HepG2 (cell line): ENCODE results near the gene DOK4. TPM values are rescaled to one million over a fixed set of nuclear protein-coding genes. Genes with fewer than 3 reads are reported as not detected.

Experiments used
- ATAC-seq: fragments of 200-7000 bp; cut with Tn5 transposase; 3 replicates; pipeline ENCODE4 v1.9.1; 2020; ENCODE audit warnings: mild to moderate bottlenecking, moderate library complexity
- BruUV-seq: library from RNA; stranded (reverse); fragments of 400-500 nt; replicated peaks from 2 replicates; lab custom pipeline; 2021; lab: Mats Ljungman, UMichigan
- CTCF ChIA-PET: fragments of 300-600 bp; formaldehyde crosslinking; extraction: SDS; loops from one replicate; lab custom pipeline; 2021; ENCODE audit warnings: low total read pairs, inconsistent platforms, low intra/inter-chr PET ratio; lab: Yijun Ruan, JAX
- POLR2A ChIA-PET: fragments of 350-600 bp; sonication (Branson Sonifier 250); formaldehyde crosslinking; loops from one replicate; lab custom pipeline; 2020; ENCODE audit warnings: antibody characterized with exemption, inconsistent platforms; lab: Yijun Ruan, JAX
- DNase-seq: peaks from one replicate; pipeline ENCODE4 v3.0.0-alpha.2; 2015; ENCODE audit warnings: low spot score
- FAIRE-seq: peaks from 3 replicates; lab custom pipeline; 2011; peaks lifted over from hg19 to GRCh38; lab: Jason Lieb, UNC
- H2AFZ ChIP-seq: one replicate; pipeline ENCODE4 v1.6.1; 2011; ENCODE audit warnings: low read length, inconsistent platforms
- H3K27ac ChIP-seq: fragments of 300-600 bp; 3 replicates; pipeline ENCODE4 v1.8.0; 2011; ENCODE audit warnings: mixed run types, mild to moderate bottlenecking, mixed read lengths, low read length, inconsistent platforms; ENCODE audit not compliant: insufficient read depth; ENCODE audit errors: extremely low read length
- H3K27me3 ChIP-seq, 2 experiments: fragments of 200-600 bp in 1 of 2; 2 replicates in 1 of 2; 3 replicates in 1 of 2; pipeline versions ENCODE4 v1.6.0 to v1.8.0; 2011; ENCODE audit warnings: low read length in 2 of 2, mild to moderate bottlenecking in 2 of 2, moderate library complexity in 2 of 2, inconsistent platforms in 1 of 2; ENCODE audit not compliant: insufficient read depth in 2 of 2, control insufficient read depth in 1 of 2
- H3K36me3 ChIP-seq, 2 experiments: fragments of 200-600 bp in 1 of 2; replicated peaks in 1 of 2; 2 replicates in 1 of 2; 3 replicates in 1 of 2; pipeline versions ENCODE4 v1.5.1 to v1.8.0; 2011; ENCODE audit warnings: low read length in 2 of 2, inconsistent platforms in 1 of 2; ENCODE audit not compliant: insufficient read depth in 2 of 2, control insufficient read depth in 1 of 2
- H3K4me1 ChIP-seq: 2 replicates; pipeline ENCODE4 v1.5.1; 2012; ENCODE audit warnings: low read length, inconsistent platforms; ENCODE audit not compliant: insufficient read depth
- H3K4me2 ChIP-seq: 2 replicates; pipeline ENCODE4 v1.6.0; 2011; ENCODE audit warnings: low read depth, low read length, inconsistent platforms
- H3K4me3 ChIP-seq, 3 experiments: fragments of 200-600 bp in 1 of 3; sonication (generic), shearing (Covaris generic) in 1 of 3; replicated peaks in 1 of 3; 2 replicates each; pipeline ENCODE4 v1.5.1; 2011 to 2016; ENCODE audit warnings: low read length in 3 of 3, inconsistent platforms in 2 of 3, low read depth in 2 of 3, mild to moderate bottlenecking in 2 of 3, control low read depth in 1 of 3, mixed read lengths in 1 of 3; ENCODE audit not compliant: insufficient read depth in 1 of 3
- H3K79me2 ChIP-seq: one replicate; pipeline ENCODE4 v1.6.1; 2011; ENCODE audit warnings: low read length, inconsistent platforms; ENCODE audit not compliant: insufficient read depth
- H3K9ac ChIP-seq: 2 replicates; pipeline ENCODE4 v1.6.0; 2011; ENCODE audit warnings: mild to moderate bottlenecking, low read depth, low read length, inconsistent platforms; ENCODE audit not compliant: insufficient read depth
- H3K9me3 ChIP-seq: 2 replicates; pipeline ENCODE4 v1.5.1; 2012; ENCODE audit warnings: mild to moderate bottlenecking, low read length
- H4K20me1 ChIP-seq: 2 replicates; pipeline ENCODE4 v1.6.0; 2011; ENCODE audit warnings: inconsistent platforms, mild to moderate bottlenecking, low read length, moderate library complexity; ENCODE audit not compliant: insufficient read depth
- ASH2L ChIP-seq: fragments of 300-600, 200-600 bp; sonication (generic); IDR thresholded peaks from 2 replicates; pipeline ENCODE4 v1.7.0; 2017; ENCODE audit warnings: low read depth, mild to moderate bottlenecking, moderate library complexity, mixed read lengths, low read length; ENCODE audit not compliant: insufficient read length
- CCDC6 ChIP-seq: sonication (generic); formaldehyde crosslinking; IDR thresholded peaks from 2 replicates; pipeline ENCODE4 v1.8.1; 2022; ENCODE audit warnings: mild to moderate bottlenecking, missing genetic modification reagents, moderate library complexity
- HDAC1 ChIP-seq: sonication (generic); formaldehyde crosslinking; IDR thresholded peaks from 2 replicates; pipeline ENCODE4 v1.5.1; 2020; ENCODE audit warnings: mild to moderate bottlenecking, missing genetic modification reagents
- HIVEP1 ChIP-seq: sonication (generic); formaldehyde crosslinking; IDR thresholded peaks from 2 replicates; pipeline ENCODE4 v1.4.0; 2020; ENCODE audit warnings: mild to moderate bottlenecking, missing genetic modification reagents
- HMG20A ChIP-seq: IDR thresholded peaks from 2 replicates; pipeline ENCODE4 v1.6.1; 2016; ENCODE audit warnings: borderline replicate concordance
- NKX3-1 ChIP-seq: sonication (generic); formaldehyde crosslinking; IDR thresholded peaks from 2 replicates; pipeline ENCODE4 v1.5.0; 2020; ENCODE audit warnings: missing genetic modification reagents
- REPIN1 ChIP-seq: sonication (generic); formaldehyde crosslinking; IDR thresholded peaks from 2 replicates; pipeline ENCODE4 v1.8.0; 2022; ENCODE audit warnings: missing genetic modification reagents, low read depth, mild to moderate bottlenecking, borderline replicate concordance
- SNAPC5 ChIP-seq: sonication (generic); formaldehyde crosslinking; IDR thresholded peaks from 2 replicates; pipeline ENCODE4 v1.8.1; 2023; ENCODE audit warnings: mild to moderate bottlenecking, missing genetic modification reagents, borderline replicate concordance
- ZBTB33 ChIP-seq: sonication (generic); formaldehyde crosslinking; IDR thresholded peaks from 2 replicates; pipeline ENCODE4 v1.4.0; 2020; ENCODE audit warnings: missing genetic modification reagents
- ZNF205 ChIP-seq: IDR thresholded peaks from 2 replicates; pipeline ENCODE4 v1.6.1; 2018; ENCODE audit warnings: missing biosample characterization, missing genetic modification reagents
- ZNF280D ChIP-seq: sonication (generic); formaldehyde crosslinking; IDR thresholded peaks from 2 replicates; pipeline ENCODE4 v1.5.1; 2020; ENCODE audit warnings: mild to moderate bottlenecking, missing genetic modification reagents
- ZNF510 ChIP-seq: sonication (generic); formaldehyde crosslinking; IDR thresholded peaks from 2 replicates; pipeline ENCODE4 v1.4.0; 2020; ENCODE audit warnings: low read depth, mild to moderate bottlenecking, missing genetic modification reagents
- ZNF713 ChIP-seq: sonication (generic); formaldehyde crosslinking; IDR thresholded peaks from 2 replicates; pipeline ENCODE4 v1.4.0; 2020; ENCODE audit warnings: mild to moderate bottlenecking, missing genetic modification reagents
- ZSCAN12 ChIP-seq: sonication (generic); formaldehyde crosslinking; IDR thresholded peaks from 2 replicates; pipeline ENCODE4 v1.9.0; 2021; ENCODE audit warnings: mild to moderate bottlenecking, missing genetic modification reagents
- WGBS: methylation state at CpG from one replicate; pipeline ENCODE4 v1.1.6; 2017; ENCODE audit warnings: low lambda C conversion rate; 5-methylcytosine and 5-hydroxymethylcytosine counted together
- in situ Hi-C: cut with HindIII; loops from 2 replicates; pipeline ENCODE4 v1.10.0; 2017; ENCODE audit warnings: low pct_unique_long_range_greater_than_20kb; ENCODE audit not compliant: extremely low pct_ligation_motif_present
- intact Hi-C: fragments of 100-400 bp; cut with micrococcal nuclease; formaldehyde crosslinking; loops from one replicate; pipeline ENCODE4 v1.10.0; 2022; ENCODE audit not compliant: unreplicated experiment
- polyA plus RNA-seq, 8 experiments: library from polyadenylated mRNA; depleted of rRNA in 3 of 8; stranded (reverse) in 7 of 8; unstranded in 1 of 8; fragments of >200 nt; fragmentation: Illumina TruSeq in 4 of 8; extraction: Trizol in 4 of 8; gene quantifications; 2 replicates each; pipeline versions ENCODE4 v1.2.1 to v1.2.3, GENCODE V29; 2011 to 2016; ENCODE audit warnings: low read depth in 4 of 8, missing spikeins in 1 of 8, mixed read lengths in 1 of 8; ENCODE audit not compliant: insufficient read depth in 1 of 8
- total RNA-seq, 5 experiments: library from RNA; depleted of rRNA; stranded (reverse); fragments of >200 nt; fragmentation: Illumina TruSeq; extraction: Trizol; gene quantifications; 2 replicates each; pipeline ENCODE4 v1.2.3, GENCODE V29; 2016; ENCODE audit warnings: low read depth in 1 of 5
- TF ChIP-seq, protein P1 (sequence below): fragments of 450-650 bp; IDR thresholded peaks from 2 replicates; pipeline ENCODE4 v1.6.1; 2016
- TF ChIP-seq, protein P2 (sequence below): sonication (generic); formaldehyde crosslinking; IDR thresholded peaks from 2 replicates; pipeline ENCODE4 v1.4.0; 2020; ENCODE audit warnings: missing genetic modification reagents

The DOK4 gene
- total and polyA plus RNA-seq, 2 of the 13 experiments (the other 11 are each of a cell fraction or from before 2014, with no cell fraction given) = 52.7 to 70.0 TPM

- peaks cover 25% of the 10 kb centered on the region for H3K4me1 ChIP-seq
- H3K27me3 ChIP-seq = no peaks in the 10 kb centered on the region
- no peaks in the 10 kb centered on the region for H3K9me3 ChIP-seq
- intact Hi-C loops (no loop called here), in situ Hi-C loops (no loop called here)
- H3K4me3 ChIP-seq = no peak overlapping the region
- H3K27ac ChIP-seq = no peak overlapping the region
- ChIA-PET POLR2A (interaction anchor here (0.7 to 2.0 kb wide), 4 partner anchors 14 to 76 kb away, joined by 3 to 5 read pairs (median 4); partner anchors contain the start of genes CIAPIN1, COQ9 and POLR2C), CTCF (no interaction called here)
- ATAC-seq (no peak), FAIRE-seq (no peak), DNase-seq (no peak)
- no peak overlapping the region for H2AFZ ChIP-seq
- no peak overlapping the region for H3K4me2 ChIP-seq
- no peaks in the 10 kb centered on the region for H3K79me2 ChIP-seq
- no peaks in the 10 kb centered on the region for H4K20me1 ChIP-seq
- no TSS peak for BruUV-seq
- H3K9ac ChIP-seq = no peak overlapping the region
- WGBS = 60% methylated on average over 8 of the region's 8 CpGs
- no peaks in the 10 kb centered on the region for H3K36me3 ChIP-seq
- TF ChIP-seq ZBTB33 (CRISPR knock-in tag) = no peak
- TF ChIP-seq ZNF205 = no peak
- TF ChIP-seq ASH2L = no peak
- TF ChIP-seq, protein P1, sequence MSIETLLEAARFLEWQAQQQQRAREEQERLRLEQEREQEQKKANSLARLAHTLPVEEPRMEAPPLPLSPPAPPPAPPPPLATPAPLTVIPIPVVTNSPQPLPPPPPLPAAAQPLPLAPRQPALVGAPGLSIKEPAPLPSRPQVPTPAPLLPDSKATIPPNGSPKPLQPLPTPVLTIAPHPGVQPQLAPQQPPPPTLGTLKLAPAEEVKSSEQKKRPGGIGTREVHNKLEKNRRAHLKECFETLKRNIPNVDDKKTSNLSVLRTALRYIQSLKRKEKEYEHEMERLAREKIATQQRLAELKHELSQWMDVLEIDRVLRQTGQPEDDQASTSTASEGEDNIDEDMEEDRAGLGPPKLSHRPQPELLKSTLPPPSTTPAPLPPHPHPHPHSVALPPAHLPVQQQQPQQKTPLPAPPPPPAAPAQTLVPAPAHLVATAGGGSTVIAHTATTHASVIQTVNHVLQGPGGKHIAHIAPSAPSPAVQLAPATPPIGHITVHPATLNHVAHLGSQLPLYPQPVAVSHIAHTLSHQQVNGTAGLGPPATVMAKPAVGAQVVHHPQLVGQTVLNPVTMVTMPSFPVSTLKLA = no peak
- TF ChIP-seq HIVEP1 (CRISPR knock-in tag) = no peak
- TF ChIP-seq ZSCAN12 = no peak
- TF ChIP-seq SNAPC5 (CRISPR knock-in tag) = no peak
- TF ChIP-seq, protein P2, sequence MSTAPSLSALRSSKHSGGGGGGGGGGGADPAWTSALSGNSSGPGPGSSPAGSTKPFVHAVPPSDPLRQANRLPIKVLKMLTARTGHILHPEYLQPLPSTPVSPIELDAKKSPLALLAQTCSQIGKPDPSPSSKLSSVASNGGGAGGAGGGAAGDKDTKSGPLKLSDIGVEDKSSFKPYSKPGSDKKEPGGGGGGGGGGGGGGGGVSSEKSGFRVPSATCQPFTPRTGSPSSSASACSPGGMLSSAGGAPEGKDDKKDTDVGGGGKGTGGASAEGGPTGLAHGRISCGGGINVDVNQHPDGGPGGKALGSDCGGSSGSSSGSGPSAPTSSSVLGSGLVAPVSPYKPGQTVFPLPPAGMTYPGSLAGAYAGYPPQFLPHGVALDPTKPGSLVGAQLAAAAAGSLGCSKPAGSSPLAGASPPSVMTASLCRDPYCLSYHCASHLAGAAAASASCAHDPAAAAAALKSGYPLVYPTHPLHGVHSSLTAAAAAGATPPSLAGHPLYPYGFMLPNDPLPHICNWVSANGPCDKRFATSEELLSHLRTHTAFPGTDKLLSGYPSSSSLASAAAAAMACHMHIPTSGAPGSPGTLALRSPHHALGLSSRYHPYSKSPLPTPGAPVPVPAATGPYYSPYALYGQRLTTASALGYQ (CRISPR knock-in tag) = no peak
- TF ChIP-seq HDAC1 (CRISPR knock-in tag) = no peak
- TF ChIP-seq ZNF280D = no peak
- no peak for TF ChIP-seq HMG20A (CRISPR knock-in tag)
- TF ChIP-seq CCDC6 (CRISPR knock-in tag) = no peak
- no peak for TF ChIP-seq NKX3-1 (CRISPR knock-in tag)
- TF ChIP-seq ZNF510 (CRISPR knock-in tag) = no peak
- no peak for TF ChIP-seq ZNF713 (CRISPR knock-in tag)
- no peak for TF ChIP-seq REPIN1 (CRISPR knock-in tag)
These were observed 36.7 kb upstream of the DOK4 start for GRCh38 chr16:57522960-57523359.
